Measurements from ENCODE around the gene ZNF391. TPM values are rescaled to one million over a fixed set of nuclear protein-coding genes. Genes with fewer than 3 reads are reported as not detected.
"Not testable (repeated sequence)": the region's sequence is repeated elsewhere in the genome, so short reads cannot be mapped to it uniquely, and the experiment has no call there.

Gene ZNF391
- 1 to 10 TPM in 1 of 3 donors, under 1 TPM in 1, not detected in 1; 0.82 to 2.0 TPM for polyA plus RNA-seq

DNA sequence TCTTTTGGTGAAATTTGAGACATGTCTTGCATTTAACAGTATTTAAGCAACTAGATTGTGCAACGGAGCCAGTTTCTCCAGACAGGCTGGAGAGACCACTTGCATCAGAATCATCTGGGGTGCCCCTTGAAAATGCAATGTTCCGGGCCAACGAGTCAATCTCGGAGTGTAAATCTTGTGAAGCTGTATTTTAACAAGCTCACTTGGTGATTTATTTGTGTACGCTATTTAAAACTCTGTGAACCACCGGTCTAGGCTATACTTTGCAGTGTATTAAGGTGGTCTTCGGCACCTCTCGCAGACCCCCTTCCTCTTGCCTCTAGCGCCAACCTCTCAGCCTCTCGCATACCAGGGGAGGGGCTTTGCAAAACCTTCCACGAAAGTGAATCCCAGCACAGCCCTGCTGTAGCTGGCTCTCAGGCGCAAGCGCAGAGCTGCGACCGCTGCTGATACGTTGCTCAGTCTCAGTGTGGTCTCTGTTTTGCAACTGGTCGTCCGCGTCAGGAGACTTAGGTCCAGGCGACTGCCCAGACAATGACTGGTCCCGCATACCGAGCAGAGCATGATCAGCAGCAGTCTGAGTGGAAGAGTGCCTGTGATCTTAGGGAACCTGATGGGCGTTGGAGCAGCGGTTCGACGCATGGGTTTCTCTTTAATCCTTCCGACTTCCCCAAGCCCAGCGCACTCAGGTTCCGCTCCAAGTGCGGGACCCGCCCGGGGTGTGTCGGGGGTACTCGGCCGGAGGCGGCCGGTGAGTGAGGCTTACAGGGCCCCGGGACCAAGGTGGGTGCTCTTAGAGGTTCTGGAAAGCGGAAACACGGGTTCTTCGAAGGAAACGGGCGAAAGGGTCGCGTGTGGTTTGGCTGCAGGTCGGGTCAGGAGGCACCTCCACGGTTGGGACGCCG is at the start of gene ZNF391:
Gene ZNF391 (plus strand): TSS at position 467 of the 905 bp plus-strand sequence. CDS start 11,612 bp downstream, outside the sequence.
- DNase-seq, result peak; percentile 47 to 64 (median 54)
- Mint-ChIP-seq H3K4me1 (peaks cover 15 to 18% of the 10 kb centered on the region in 2 donors), H3K27me3 (ENCODE audit: low read depth in 3 of 3) (peaks cover 3 to 10% (median 7%) of the 10 kb centered on the region in 3 donors), H3K27ac (peak within 1 kb of the TSS in 5 of 6 donors; percentile 75 to 89 (median 79)), H3K9me3 (peaks cover 0 to 3% (median under 1%) of the 10 kb centered on the region in 6 donors), H3K36me3 (peaks cover 0 to 1% (median under 1%) of the 10 kb centered on the region in 3 donors), H3K4me3 (peak within 1 kb of the TSS; percentile 93 to 97 (median 94))

DNA sequence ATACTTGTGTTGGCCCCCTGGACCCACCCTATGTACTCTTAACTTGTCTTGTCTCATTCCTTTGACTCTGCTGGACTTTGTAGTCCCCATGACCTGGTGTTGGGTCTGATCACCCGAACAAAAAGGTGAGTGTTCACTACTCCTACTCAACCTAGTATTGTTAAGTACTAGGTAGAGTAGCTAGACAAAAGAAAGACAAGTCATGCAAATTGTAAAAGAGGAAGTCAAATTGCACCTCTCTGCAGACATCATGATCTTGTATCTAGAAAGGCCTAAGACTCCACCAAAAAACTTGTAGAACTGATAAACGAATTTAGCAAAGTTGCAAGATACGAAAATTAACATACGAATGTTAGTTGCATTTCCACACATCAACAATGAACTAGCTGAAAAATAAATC is 35.7 kb upstream of the ZNF391 start:
- Mint-ChIP-seq H3K4me3 (no peak overlapping the region), H3K36me3 (peaks cover 0 to 4% (median 0%) of the 10 kb centered on the region in 3 donors), H3K9me3 (peaks cover 2 to 14% (median 6%) of the 10 kb centered on the region in 6 donors), H3K4me1 (no peaks in the 10 kb centered on the region), H3K27me3 (ENCODE audit: low read depth in 3 of 3) (peaks cover 1 to 14% (median 6%) of the 10 kb centered on the region in 3 donors), H3K27ac (no peak overlapping the region)
- DNase-seq, result no peak

DNA sequence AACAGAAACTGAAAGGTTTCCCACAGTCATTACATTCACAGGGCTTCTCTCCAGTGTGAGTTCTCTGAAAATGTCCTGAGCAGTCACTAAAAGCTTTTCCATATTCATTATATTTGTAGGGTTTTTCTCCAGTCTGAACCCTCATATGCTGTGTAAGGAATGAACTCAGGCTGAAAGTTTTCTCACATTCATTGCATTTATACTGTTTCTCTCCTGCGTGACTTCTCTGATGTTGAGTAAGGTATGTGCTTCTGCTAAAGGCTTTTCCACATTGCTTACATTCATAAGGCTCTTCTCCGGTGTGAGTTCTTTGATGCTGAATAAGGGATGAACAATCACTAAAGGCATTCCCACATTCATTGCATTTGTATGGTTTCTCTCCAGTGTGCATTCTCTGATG is 29.8 kb upstream of the ZNF391 start:
- no peak for DNase-seq
- H3K9me3 Mint-ChIP-seq, result peaks cover 24 to 42% (median 33%) of the 10 kb centered on the region in 6 donors
- peaks cover 4 to 16% (median 13%) of the 10 kb centered on the region in 3 donors for H3K36me3 Mint-ChIP-seq
- H3K27ac Mint-ChIP-seq, result no peak overlapping the region
- no peak overlapping the region for H3K4me3 Mint-ChIP-seq
- no peaks in the 10 kb centered on the region for H3K4me1 Mint-ChIP-seq
- peaks cover 0 to 14% (median 2%) of the 10 kb centered on the region in 3 donors for H3K27me3 Mint-ChIP-seq (ENCODE audit: low read depth in 3 of 3)

DNA sequence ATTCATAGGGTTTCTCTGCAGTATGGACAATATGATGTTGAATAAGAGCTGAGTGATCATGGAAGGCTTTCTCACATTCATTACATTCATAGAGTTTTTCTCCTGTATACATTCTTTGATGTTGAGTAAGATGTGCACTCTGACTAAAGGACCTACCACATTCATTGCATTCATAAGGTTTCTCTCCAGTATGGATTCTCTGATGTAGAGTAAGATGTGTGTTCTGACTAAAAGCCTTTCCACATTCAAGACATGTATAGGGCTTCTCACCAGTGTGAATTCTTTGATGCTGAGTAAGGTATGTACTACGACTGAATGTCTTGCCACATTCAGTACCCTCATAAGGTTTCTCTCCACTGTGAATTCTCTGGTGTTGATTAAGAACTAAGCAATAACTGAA is 29.3 kb upstream of the ZNF391 start:
- Mint-ChIP-seq H3K9me3 (peaks cover 24 to 42% (median 33%) of the 10 kb centered on the region in 6 donors), H3K27ac (no peak overlapping the region), H3K27me3 (ENCODE audit: low read depth in 3 of 3) (peaks cover 0 to 14% (median 2%) of the 10 kb centered on the region in 3 donors), H3K4me3 (no peak overlapping the region), H3K36me3 (peaks cover 4 to 16% (median 13%) of the 10 kb centered on the region in 3 donors), H3K4me1 (no peaks in the 10 kb centered on the region)
- DNase-seq, result no peak

DNA sequence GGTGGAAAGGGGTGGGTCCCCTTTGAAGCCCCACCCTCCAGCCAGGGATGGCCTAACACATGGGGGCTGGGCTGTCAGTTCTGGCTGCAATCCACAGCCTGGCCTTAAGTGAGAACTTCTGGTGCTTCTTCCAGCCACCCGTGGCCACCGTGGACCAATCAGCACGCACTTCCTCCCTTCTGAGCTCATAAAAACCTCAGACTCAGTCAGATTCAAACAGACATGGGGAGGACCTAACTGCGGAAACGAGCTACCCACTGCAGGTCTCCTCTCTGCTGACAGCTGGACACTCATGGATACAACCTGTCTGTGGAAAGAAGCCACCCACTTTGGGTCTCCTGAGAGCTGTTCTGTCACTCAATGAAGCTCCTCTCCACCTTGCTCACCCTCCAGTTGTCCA is 20.4 kb upstream of the ZNF391 start:
- Mint-ChIP-seq H3K27ac (no peak overlapping the region), H3K27me3 (ENCODE audit: low read depth in 3 of 3) (peaks cover 0 to 6% (median 4%) of the 10 kb centered on the region in 3 donors), H3K9me3 (no peaks in the 10 kb centered on the region), H3K4me3 (no peak overlapping the region), H3K36me3 (peaks cover 0 to 4% (median 0%) of the 10 kb centered on the region in 3 donors), H3K4me1 (no peaks in the 10 kb centered on the region)
- DNase-seq, result no peak

DNA sequence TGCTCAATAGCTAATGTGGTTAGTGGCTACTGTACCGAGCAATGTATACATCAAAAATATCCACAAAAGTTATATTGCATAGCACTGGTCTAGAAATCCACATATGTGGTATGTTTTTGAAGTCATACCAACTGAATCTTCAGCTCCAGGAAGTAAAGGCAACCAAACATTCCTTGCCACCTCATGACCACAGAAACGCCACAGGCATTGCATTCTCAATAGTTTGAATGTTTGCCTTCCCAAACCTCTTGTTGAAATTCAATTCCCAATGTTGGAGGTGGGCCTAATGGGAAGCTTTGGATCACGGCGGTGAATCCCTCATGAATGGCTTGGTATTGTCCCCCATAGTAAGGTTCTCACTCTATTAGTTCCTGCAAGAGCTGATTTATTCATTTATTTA is 18.2 kb upstream of the ZNF391 start:
- no peak for DNase-seq
- no peaks in the 10 kb centered on the region for H3K9me3 Mint-ChIP-seq
- peaks cover 6 to 19% (median 12%) of the 10 kb centered on the region in 3 donors for H3K27me3 Mint-ChIP-seq (ENCODE audit: low read depth in 3 of 3)
- H3K27ac Mint-ChIP-seq, result no peak overlapping the region
- H3K36me3 Mint-ChIP-seq, result peaks cover 0 to 4% (median 0%) of the 10 kb centered on the region in 3 donors
- peaks cover 14 to 19% of the 10 kb centered on the region in 2 donors for H3K4me1 Mint-ChIP-seq
- H3K4me3 Mint-ChIP-seq, result no peak overlapping the region

DNA sequence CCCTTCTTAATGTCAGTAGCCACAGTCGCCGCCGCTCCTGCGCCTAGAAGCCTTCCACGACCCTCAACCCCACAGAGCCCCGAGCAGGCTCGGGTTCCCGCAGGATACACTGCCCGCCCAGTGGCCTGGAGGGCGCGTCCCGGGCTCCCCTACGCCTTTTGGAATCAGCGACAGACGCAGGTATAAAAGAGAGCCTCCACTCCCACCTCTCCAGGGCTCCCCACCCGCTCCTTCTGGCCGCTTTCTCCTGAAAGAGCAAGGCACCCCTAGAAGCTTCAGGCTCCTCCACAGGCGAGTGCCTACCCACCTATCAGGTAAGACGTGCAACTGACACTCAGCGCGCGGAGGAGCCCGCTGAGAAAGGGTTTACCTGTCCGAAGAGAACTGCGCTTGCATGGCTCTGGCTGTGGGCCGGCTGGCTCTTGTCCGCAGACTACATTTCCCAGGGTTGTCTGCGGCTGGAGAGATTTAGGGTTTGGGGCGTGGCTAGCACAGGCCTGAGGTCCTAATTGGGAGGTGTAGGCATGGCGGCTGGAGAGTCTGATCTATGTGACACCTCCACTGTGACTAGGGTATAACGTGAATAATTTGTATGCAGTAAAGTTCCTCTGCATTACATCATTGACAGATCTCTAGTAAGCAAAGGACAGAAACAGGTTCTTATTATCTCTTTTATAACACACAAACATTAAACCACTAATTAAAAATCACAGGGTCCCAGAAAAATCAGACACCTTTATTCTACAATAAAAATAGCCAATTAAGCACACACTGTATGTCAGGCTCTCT is 13.5 kb upstream of the ZNF391 start:
- peaks cover 0 to 2% (median 0%) of the 10 kb centered on the region in 6 donors for H3K9me3 Mint-ChIP-seq
- peak overlapping the region; percentile 73 to 84 (median 83) for H3K4me3 Mint-ChIP-seq
- H3K36me3 Mint-ChIP-seq, result no peaks in the 10 kb centered on the region
- peaks cover 16 to 22% of the 10 kb centered on the region in 2 donors for H3K4me1 Mint-ChIP-seq
- H3K27ac Mint-ChIP-seq, result peak overlapping the region in 3 of 6 donors; percentile 22 to 64 (median 28)
- peak; percentile 46 to 50 (median 50) for DNase-seq
- H3K27me3 Mint-ChIP-seq (ENCODE audit: low read depth in 3 of 3), result peaks cover 8 to 25% (median 9%) of the 10 kb centered on the region in 3 donors

DNA sequence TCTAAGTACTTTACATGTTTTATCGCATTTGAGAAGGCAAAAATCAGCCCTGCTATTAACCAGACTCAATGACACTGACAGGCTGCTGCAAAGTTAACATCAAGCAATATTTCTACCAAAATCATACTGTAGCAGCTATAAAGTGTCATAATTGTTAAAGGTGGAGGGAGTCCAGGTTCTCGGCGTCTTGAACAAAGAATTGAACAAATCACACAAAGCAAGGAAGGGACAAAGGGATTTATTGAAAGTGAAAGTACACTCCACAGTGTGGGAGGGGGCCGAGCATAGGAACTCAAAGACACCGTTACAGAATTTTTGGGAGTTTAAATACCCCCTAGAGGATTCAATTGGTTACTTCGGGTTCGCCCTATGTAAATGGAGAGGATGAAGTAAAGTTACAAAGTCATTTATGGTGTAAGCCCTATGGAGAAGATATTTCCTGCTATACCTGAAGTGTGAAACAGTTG is 12.9 kb upstream of the ZNF391 start:
- Mint-ChIP-seq H3K36me3 (no peaks in the 10 kb centered on the region), H3K9me3 (peaks cover 0 to 2% (median 0%) of the 10 kb centered on the region in 6 donors), H3K4me1 (peaks cover 16 to 22% of the 10 kb centered on the region in 2 donors), H3K27ac (no peak overlapping the region), H3K4me3 (peak overlapping the region in 4 of 5 donors; percentile 73 to 84 (median 82)), H3K27me3 (ENCODE audit: low read depth in 3 of 3) (peaks cover 8 to 25% (median 10%) of the 10 kb centered on the region in 3 donors)
- DNase-seq, result no peak

DNA sequence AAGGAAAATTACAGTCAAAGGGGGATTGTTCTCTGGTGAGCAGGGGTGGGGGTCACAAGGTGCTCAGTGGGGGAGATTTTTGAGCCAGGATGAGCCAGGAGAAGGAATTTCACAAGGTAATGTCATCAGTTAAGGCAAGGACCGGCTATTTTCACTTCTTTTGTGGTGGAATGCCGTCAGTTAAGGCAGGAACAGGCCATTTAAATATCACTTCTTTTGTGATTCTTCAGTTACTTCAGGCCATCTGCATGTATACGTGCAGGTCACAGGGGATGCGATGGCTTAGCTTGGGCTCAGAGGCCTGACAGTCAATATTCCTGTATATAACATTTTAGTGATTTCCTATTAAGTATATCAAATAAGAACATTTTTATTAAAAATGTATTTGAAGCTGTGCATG is 10.2 kb upstream of the ZNF391 start:
- Mint-ChIP-seq H3K4me1 (peaks cover 16 to 22% of the 10 kb centered on the region in 2 donors), H3K9me3 (peaks cover 2 to 13% (median 10%) of the 10 kb centered on the region in 6 donors), H3K27me3 (ENCODE audit: low read depth in 3 of 3) (peaks cover 10 to 19% (median 11%) of the 10 kb centered on the region in 3 donors)
- H3K4me3 Mint-ChIP-seq, DNase-seq, H3K36me3 Mint-ChIP-seq, H3K27ac Mint-ChIP-seq: not testable (repeated sequence)

DNA sequence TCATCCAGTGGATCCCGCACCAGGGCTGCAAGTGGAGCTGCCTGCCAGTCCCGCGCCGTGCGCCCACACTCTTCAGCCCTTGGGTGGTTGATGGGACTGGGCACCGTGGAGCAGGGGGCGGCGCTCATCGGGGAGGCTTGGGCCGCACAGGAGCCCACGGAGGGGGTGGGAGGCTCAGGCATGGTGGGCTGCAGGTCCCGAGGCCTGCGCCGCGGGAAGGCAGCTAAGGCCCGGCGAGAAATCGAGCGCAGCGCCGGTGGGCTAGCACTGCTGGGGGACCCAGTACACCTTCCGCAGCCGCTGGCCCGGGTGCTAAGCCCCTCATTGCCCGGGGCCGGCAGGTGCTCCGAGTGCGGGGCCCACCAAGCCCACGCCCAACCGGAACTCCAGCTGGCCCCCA is 7.6 kb upstream of the ZNF391 start:
- not testable (repeated sequence) for H3K4me3 Mint-ChIP-seq, H3K27ac Mint-ChIP-seq, H3K36me3 Mint-ChIP-seq, H3K4me1 Mint-ChIP-seq, DNase-seq
- H3K27me3 Mint-ChIP-seq (ENCODE audit: low read depth in 3 of 3), result peaks cover 5 to 11% (median 8%) of the 10 kb centered on the region in 3 donors
- H3K9me3 Mint-ChIP-seq, result peaks cover 0 to 17% (median 11%) of the 10 kb centered on the region in 6 donors

DNA sequence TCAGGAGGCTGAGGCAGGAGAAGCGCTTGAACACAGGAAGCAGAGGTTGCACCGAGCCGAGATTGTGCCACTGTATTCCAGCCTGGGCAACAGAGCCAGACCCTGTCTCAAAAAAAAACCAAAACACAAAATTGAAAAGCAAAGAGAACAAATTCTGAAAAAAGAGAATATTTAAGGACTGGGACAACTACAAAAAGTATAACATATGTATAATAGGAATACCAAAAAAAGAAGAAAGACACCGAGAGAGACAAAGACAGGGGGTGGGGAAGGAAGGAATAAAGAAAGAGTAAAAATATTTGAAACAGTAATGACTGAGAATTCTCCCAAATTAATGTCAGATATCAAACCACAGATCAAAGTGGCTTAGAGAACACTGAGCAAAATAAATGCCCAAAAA is 5.5 kb upstream of the ZNF391 start:
- H3K4me3 Mint-ChIP-seq, result no peak overlapping the region
- H3K36me3 Mint-ChIP-seq, result peaks cover 0 to 8% (median 7%) of the 10 kb centered on the region in 3 donors
- H3K4me1 Mint-ChIP-seq, result peaks cover under 1 to 2% of the 10 kb centered on the region in 2 donors
- H3K27ac Mint-ChIP-seq, result no peak overlapping the region
- DNase-seq, result no peak
- peaks cover 4 to 13% (median 12%) of the 10 kb centered on the region in 3 donors for H3K27me3 Mint-ChIP-seq (ENCODE audit: low read depth in 3 of 3)
- peaks cover 0 to 17% (median 11%) of the 10 kb centered on the region in 6 donors for H3K9me3 Mint-ChIP-seq

DNA sequence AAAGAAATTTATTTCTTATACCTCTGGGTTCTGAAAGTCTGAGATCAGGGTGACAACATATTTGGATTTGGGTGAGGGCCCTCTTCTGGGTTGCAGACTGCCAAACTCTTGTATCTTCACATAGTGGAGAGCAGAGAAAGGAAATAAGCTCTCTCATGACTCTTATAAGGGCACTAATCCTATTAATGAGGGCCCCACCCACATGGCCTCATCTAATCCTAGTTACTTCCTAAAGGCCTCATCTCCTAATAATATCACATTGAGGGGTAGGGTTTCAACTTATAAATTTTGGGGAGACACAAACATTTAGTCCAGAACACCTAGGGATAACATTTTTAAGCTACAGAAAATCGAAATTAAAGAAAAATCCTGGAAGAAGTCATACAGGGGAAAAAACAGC is 5.1 kb upstream of the ZNF391 start:
- Mint-ChIP-seq H3K36me3 (peaks cover 0 to 8% (median 7%) of the 10 kb centered on the region in 3 donors), H3K4me3 (no peak overlapping the region), H3K4me1 (peaks cover 5 to 7% of the 10 kb centered on the region in 2 donors)

DNA sequence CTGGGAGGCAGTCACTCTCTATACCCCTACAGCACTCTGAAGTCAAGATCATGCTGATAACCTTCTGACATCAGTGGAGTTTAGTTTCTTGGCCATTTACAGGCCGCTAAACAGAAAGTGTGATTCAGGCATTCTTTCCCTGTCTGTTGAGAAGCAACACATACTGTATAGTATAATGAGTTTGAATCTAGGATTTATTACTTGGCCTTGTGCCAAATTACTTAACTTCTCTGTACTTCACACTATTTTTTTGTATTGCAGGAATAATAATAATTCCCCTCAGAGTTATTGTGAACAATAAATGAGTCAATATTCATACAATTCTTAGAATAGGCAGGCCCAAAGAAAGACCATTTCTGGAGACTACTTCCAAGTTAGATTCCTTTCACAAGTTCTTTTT is 4.1 kb downstream of the ZNF391 start:
- Mint-ChIP-seq H3K4me3 (no peak overlapping the region), H3K27me3 (ENCODE audit: low read depth in 3 of 3) (peaks cover 0 to 3% (median 2%) of the 10 kb centered on the region in 3 donors), H3K4me1 (peaks cover 15 to 18% of the 10 kb centered on the region in 2 donors), H3K27ac (no peak overlapping the region), H3K36me3 (peaks cover 0 to 5% (median 0%) of the 10 kb centered on the region in 3 donors), H3K9me3 (no peaks in the 10 kb centered on the region)
- no peak for DNase-seq

More for the DNA sequence above, 5.1 kb upstream of the ZNF391 start:
- DNase-seq, result no peak
- Mint-ChIP-seq H3K9me3 (peaks cover 0 to 17% (median 11%) of the 10 kb centered on the region in 6 donors), H3K27ac (no peak overlapping the region), H3K27me3 (ENCODE audit: low read depth in 3 of 3) (peaks cover 2 to 12% (median 11%) of the 10 kb centered on the region in 3 donors)

Measured in immature natural killer cell (primary cell).